ENCODE results near the gene NAPEPLD.
"Not testable (repeated sequence)": the region's sequence is repeated elsewhere in the genome, so short reads cannot be mapped to it uniquely, and the experiment has no call there.

GRCh38 chr7:103106703-103107070 lies 42.2 kb downstream of the NAPEPLD start:
- not testable (repeated sequence) for TF ChIP-seq MXI1 (conservative IDR thresholded peaks at IDR 0.05; ENCODE audit: poor library complexity, severe bottlenecking); EZH2 (IDR thresholded peaks at IDR 0.05; ENCODE audit: borderline replicate concordance, insufficient read depth, low read length, poor library complexity, severe bottlenecking); CTCF (IDR thresholded peaks at IDR 0.05; ENCODE audit: poor library complexity, severe bottlenecking); TAF1 (IDR thresholded peaks at IDR 0.05; ENCODE audit: low read depth); EP300 (conservative IDR thresholded peaks at IDR 0.05; ENCODE audit: poor library complexity, severe bottlenecking); RAD21 (conservative IDR thresholded peaks at IDR 0.05); POLR2AphosphoS5 (IDR thresholded peaks at IDR 0.05); SMC3 (conservative IDR thresholded peaks at IDR 0.05; ENCODE audit: poor library complexity)
- TF ChIP-seq, protein P1, sequence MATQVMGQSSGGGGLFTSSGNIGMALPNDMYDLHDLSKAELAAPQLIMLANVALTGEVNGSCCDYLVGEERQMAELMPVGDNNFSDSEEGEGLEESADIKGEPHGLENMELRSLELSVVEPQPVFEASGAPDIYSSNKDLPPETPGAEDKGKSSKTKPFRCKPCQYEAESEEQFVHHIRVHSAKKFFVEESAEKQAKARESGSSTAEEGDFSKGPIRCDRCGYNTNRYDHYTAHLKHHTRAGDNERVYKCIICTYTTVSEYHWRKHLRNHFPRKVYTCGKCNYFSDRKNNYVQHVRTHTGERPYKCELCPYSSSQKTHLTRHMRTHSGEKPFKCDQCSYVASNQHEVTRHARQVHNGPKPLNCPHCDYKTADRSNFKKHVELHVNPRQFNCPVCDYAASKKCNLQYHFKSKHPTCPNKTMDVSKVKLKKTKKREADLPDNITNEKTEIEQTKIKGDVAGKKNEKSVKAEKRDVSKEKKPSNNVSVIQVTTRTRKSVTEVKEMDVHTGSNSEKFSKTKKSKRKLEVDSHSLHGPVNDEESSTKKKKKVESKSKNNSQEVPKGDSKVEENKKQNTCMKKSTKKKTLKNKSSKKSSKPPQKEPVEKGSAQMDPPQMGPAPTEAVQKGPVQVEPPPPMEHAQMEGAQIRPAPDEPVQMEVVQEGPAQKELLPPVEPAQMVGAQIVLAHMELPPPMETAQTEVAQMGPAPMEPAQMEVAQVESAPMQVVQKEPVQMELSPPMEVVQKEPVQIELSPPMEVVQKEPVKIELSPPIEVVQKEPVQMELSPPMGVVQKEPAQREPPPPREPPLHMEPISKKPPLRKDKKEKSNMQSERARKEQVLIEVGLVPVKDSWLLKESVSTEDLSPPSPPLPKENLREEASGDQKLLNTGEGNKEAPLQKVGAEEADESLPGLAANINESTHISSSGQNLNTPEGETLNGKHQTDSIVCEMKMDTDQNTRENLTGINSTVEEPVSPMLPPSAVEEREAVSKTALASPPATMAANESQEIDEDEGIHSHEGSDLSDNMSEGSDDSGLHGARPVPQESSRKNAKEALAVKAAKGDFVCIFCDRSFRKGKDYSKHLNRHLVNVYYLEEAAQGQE (IDR thresholded peaks at IDR 0.05; ENCODE audit: borderline replicate concordance): not testable (repeated sequence)
